ENCODE results near the gene PIGU. TPM values are rescaled to one million over a fixed set of nuclear protein-coding genes. Genes with fewer than 3 reads are reported as not detected.
A peak's percentile ranks its signal among the peaks of the same experiment; 100 is the strongest.

The PIGU gene
- total and polyA plus RNA-seq, 9 of the 15 experiments (the other 6 are each of a cell fraction or from before 2014, with no cell fraction given): 6.5 to 100 (median 28.1) TPM

- TF ChIP-seq YY1 (IDR thresholded peaks at IDR 0.05; ENCODE audit: borderline replicate concordance in 1 of 3, control insufficient read depth in 1 of 3, extremely low read depth in 1 of 3, insufficient read depth in 3 of 3, insufficient read length in 1 of 3, insufficient replicate concordance in 2 of 3, low read depth in 1 of 3, low read length in 2 of 3) (peak in 2 of 3 experiments; percentile 2 to 15), BRD4 (IDR thresholded peaks at IDR 0.05) (no peak), MTA3 (IDR thresholded peaks at IDR 0.05; ENCODE audit: borderline replicate concordance) (no peak), ZNF140 (CRISPR knock-in tag; IDR thresholded peaks at IDR 0.05) (no peak), SMC3 (conservative IDR thresholded peaks at IDR 0.05; ENCODE audit: insufficient read depth, low read depth, low read length) (peak; percentile 42; the same call in 1 of the 2 replicates), CBX3 (IDR thresholded peaks at IDR 0.05; ENCODE audit: borderline replicate concordance in 1 of 2, low read length in 2 of 2) (no peak), ZBTB2 (IDR thresholded peaks at IDR 0.05) (no peak), CREB1 (IDR thresholded peaks at IDR 0.05) (no peak), CREB1 (CRISPR knock-in tag; IDR thresholded peaks at IDR 0.05) (no peak), HES1 (IDR thresholded peaks at IDR 0.05; ENCODE audit: low read depth) (no peak), GABPB1 (CRISPR knock-in tag; IDR thresholded peaks at IDR 0.05) (no peak), GATA2 (CRISPR knock-in tag; IDR thresholded peaks at IDR 0.05) (no peak), ZZZ3 (IDR thresholded peaks at IDR 0.05) (no peak), POLR2A (conservative IDR thresholded peaks at IDR 0.05) (no peak), ZNF592 (IDR thresholded peaks at IDR 0.05) (no peak), POLR2G (IDR thresholded peaks at IDR 0.05; ENCODE audit: low read depth, low read length) (no peak), SMAD1 (IDR thresholded peaks at IDR 0.05; ENCODE audit: low read depth, low read length, partially characterized antibody) (no peak), CHD4 (IDR thresholded peaks at IDR 0.05; ENCODE audit: insufficient read depth, insufficient replicate concordance, low read depth, low read length, poor library complexity, severe bottlenecking) (no peak), CTCF (IDR thresholded peaks at IDR 0.05 in 2 of 3, conservative IDR thresholded peaks at IDR 0.05 in 1 of 3; ENCODE audit: insufficient read depth in 2 of 3, low read depth in 1 of 3, low read length in 3 of 3) (peak; percentile 54 to 70 (median 66)), CREBBP (IDR thresholded peaks at IDR 0.05; ENCODE audit: low read depth, low read length) (no peak)
These were observed 31.7 kb upstream of the PIGU start (continued) for GRCh38 chr20:34708621-34709043.

Measured in K562 (cell line).